ENCODE measurements around the gene SEPHS1. TPM values are rescaled to one million over a fixed set of nuclear protein-coding genes. Genes with fewer than 3 reads are reported as not detected.
A peak's percentile ranks its signal among the peaks of the same experiment; 100 is the strongest.
"Not testable (repeated sequence)": the region's sequence is repeated elsewhere in the genome, so short reads cannot be mapped to it uniquely, and the experiment has no call there.

Gene SEPHS1
- total RNA-seq, 1 donor from 2014 or later, result 127 TPM

DNA sequence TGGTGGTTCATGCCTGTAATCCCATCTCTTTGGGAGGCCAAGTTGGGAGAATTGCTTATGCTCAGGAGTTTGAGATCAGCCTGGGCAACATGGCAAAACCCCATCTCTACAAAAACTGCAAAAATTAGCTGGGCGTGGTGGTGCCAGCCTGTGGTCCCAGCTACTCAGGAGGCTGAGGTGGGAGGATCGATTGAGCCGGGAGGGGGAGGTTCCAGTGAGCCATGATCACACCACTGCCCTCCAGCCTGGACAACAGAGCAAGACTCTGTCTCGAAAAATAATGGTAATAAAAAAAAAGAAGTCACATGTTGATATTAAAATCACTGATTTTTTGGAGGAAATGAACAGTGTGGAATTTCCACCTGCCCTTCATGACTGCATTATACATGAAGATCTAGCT, 64.0 kb downstream of the SEPHS1 start:
- no peak overlapping the region for H3K27ac Mint-ChIP-seq
- no peak for DNase-seq (ENCODE audit: low spot score, unreplicated experiment)
- H3K4me3 Mint-ChIP-seq (ENCODE audit: low read depth), result no peak overlapping the region
- H3K9me3 Mint-ChIP-seq (ENCODE audit: low read depth), result no peaks in the 10 kb centered on the region
- TF ChIP-seq, protein P1, sequence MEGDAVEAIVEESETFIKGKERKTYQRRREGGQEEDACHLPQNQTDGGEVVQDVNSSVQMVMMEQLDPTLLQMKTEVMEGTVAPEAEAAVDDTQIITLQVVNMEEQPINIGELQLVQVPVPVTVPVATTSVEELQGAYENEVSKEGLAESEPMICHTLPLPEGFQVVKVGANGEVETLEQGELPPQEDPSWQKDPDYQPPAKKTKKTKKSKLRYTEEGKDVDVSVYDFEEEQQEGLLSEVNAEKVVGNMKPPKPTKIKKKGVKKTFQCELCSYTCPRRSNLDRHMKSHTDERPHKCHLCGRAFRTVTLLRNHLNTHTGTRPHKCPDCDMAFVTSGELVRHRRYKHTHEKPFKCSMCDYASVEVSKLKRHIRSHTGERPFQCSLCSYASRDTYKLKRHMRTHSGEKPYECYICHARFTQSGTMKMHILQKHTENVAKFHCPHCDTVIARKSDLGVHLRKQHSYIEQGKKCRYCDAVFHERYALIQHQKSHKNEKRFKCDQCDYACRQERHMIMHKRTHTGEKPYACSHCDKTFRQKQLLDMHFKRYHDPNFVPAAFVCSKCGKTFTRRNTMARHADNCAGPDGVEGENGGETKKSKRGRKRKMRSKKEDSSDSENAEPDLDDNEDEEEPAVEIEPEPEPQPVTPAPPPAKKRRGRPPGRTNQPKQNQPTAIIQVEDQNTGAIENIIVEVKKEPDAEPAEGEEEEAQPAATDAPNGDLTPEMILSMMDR (IDR thresholded peaks at IDR 0.05; ENCODE audit: unreplicated experiment), result no peak
- H3K36me3 Mint-ChIP-seq (ENCODE audit: insufficient read depth), result peaks cover 10% of the 10 kb centered on the region
- no peaks in the 10 kb centered on the region for H3K27me3 Mint-ChIP-seq
- peaks cover 4% of the 10 kb centered on the region for H3K4me1 Mint-ChIP-seq (ENCODE audit: low read depth)

DNA sequence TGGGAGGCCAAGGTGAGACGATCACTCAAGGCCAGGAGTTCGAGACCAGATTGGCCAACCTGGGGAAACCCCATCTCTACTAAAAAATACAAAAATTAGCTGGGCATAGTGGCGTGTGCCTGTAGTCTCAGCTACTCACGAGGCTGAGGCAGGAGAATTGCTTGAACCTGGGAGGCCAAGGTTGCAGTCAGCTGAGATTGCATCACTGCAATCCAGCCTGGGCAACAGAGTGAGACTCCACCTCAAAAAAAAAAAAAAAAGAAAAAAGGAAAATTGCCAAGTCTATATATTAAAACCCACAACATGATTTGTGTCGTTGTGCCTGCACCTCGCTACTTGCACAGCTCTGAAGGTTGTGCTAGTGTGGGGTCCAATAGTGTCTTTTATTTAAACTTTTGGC, 65.7 kb downstream of the SEPHS1 start:
- not testable (repeated sequence) for H3K36me3 Mint-ChIP-seq (ENCODE audit: insufficient read depth); H3K27ac Mint-ChIP-seq; H3K9me3 Mint-ChIP-seq (ENCODE audit: low read depth)

DNA sequence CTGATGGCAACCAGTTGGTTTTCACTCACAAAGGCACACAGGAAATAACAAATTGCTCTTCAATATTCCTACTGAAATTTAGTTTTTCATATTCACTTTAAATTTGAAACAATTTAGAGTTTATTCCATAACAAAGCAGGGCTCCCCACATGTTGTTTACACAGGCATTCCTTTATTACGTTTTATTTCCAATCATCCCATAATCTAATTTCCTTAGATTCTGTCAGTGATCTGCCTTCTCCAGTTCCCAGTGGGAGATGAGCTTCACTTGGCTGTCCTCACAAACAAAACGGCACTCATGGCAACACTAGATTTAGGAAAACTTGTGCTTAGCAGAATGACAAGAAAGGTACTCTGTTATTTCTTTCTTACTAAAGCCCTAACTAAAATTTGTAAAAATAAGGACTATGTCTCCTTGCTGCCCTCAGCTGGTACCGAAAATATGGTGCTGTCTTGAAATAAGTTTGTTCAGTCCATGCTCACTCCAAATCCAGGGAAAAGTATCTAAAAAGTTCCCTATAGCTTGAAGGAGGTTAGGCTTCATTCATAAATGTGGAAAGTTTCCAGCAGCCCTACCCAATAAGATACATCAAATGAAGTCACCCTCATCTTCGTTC, 71.2 kb downstream of the SEPHS1 start:
- Mint-ChIP-seq H3K27ac (peak overlapping the region; percentile 27), H3K4me1 (ENCODE audit: low read depth) (no peaks in the 10 kb centered on the region), H3K27me3 (no peaks in the 10 kb centered on the region), H3K36me3 (ENCODE audit: insufficient read depth) (peaks cover 4% of the 10 kb centered on the region), H3K4me3 (ENCODE audit: low read depth) (no peak overlapping the region), H3K9me3 (ENCODE audit: low read depth) (no peaks in the 10 kb centered on the region)
- DNase-seq (ENCODE audit: low spot score, unreplicated experiment), result no peak
- TF ChIP-seq, protein P1 (IDR thresholded peaks at IDR 0.05; ENCODE audit: unreplicated experiment), result no peak

More for the DNA sequence above, 65.7 kb downstream of the SEPHS1 start:
- not testable (repeated sequence) for H3K4me1 Mint-ChIP-seq (ENCODE audit: low read depth); DNase-seq (ENCODE audit: low spot score, unreplicated experiment); H3K27me3 Mint-ChIP-seq; H3K4me3 Mint-ChIP-seq (ENCODE audit: low read depth)

DNA sequence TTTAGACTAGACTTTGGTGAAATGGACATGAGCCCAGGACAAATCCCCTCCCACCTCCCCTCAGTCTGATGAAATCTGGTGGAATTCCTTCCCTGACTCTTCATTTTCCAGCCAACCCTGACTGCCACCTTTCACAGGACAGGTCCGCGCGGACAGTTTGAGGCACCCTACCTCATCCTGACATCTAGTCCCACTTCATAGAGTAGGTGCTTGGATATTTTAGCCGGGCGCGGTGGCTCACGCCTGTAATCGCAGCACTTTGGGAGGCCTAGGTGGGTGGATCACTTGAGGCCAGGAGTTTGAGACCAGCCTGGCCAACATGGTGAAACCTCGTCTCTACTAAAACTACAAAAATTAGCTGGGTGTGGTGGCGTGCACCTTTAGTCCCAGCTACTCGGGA, 71.9 kb downstream of the SEPHS1 start:
- not testable (repeated sequence) for H3K4me3 Mint-ChIP-seq (ENCODE audit: low read depth); H3K36me3 Mint-ChIP-seq (ENCODE audit: insufficient read depth); H3K9me3 Mint-ChIP-seq (ENCODE audit: low read depth); DNase-seq (ENCODE audit: low spot score, unreplicated experiment); H3K4me1 Mint-ChIP-seq (ENCODE audit: low read depth); H3K27me3 Mint-ChIP-seq; H3K27ac Mint-ChIP-seq

DNA sequence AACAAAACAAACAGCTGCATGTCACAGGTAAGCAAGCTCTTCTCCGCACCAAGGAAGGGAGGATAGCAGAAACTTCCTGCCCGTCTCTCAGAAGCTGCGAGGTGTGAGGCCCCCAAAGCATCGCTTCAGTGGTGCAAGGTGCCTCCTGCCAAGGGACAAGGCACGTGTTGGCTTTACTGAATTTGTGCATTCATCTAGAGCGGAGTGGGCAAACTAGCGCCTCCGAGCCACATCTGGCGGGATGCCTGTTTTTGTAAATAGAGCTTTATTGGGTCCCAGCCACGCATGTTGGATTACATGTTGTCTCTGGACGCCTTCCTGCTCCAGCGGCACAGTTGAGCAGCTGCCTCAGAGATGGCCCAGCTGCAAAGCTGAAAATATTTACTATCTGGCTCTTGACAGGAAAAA, 75.9 kb downstream of the SEPHS1 start:
- H3K27me3 Mint-ChIP-seq, result no peaks in the 10 kb centered on the region
- no peak overlapping the region for H3K4me3 Mint-ChIP-seq (ENCODE audit: low read depth)
- H3K4me1 Mint-ChIP-seq (ENCODE audit: low read depth), result peaks cover 8% of the 10 kb centered on the region
- peaks cover 2% of the 10 kb centered on the region for H3K36me3 Mint-ChIP-seq (ENCODE audit: insufficient read depth)
- H3K27ac Mint-ChIP-seq, result no peak overlapping the region
- no peak for DNase-seq (ENCODE audit: low spot score, unreplicated experiment)
- TF ChIP-seq, protein P1 (IDR thresholded peaks at IDR 0.05; ENCODE audit: unreplicated experiment), result no peak
- H3K9me3 Mint-ChIP-seq (ENCODE audit: low read depth), result no peaks in the 10 kb centered on the region

DNA sequence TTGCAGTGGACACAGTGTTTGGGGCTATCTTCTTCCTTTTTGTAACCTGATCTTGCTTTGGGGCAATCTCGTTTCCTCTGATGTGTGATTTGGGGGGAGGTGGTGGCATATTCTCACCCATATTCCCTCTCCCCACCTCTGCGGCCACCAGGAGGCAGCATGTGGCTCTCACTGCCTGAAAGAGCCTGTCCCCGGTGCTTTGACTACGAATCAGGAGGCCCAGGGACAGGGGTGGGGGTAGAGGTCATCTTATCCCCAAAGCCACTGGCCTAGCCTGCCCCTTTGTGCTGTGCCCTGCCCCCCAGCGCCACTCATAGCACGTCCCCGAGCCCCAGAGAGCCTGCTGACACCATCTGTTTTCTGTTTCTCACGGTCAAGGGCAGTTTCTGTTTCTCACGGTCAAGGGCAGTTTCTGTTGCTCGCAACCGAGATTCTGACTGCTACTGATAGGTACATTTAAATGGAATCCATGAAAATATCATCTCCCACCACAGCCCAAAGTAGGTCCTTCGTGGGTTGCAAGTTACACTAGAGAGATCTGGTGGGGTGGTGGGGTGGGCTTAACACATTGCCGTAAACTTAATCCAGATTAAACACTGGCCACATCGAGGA, 76.4 kb downstream of the SEPHS1 start:
- TF ChIP-seq, protein P1 (IDR thresholded peaks at IDR 0.05; ENCODE audit: unreplicated experiment), result peak; percentile 60
- peak; percentile 27 for DNase-seq (ENCODE audit: low spot score, unreplicated experiment)
- Mint-ChIP-seq H3K9me3 (ENCODE audit: low read depth) (no peaks in the 10 kb centered on the region), H3K27ac (peak overlapping the region; percentile 44), H3K27me3 (no peaks in the 10 kb centered on the region), H3K36me3 (ENCODE audit: insufficient read depth) (peaks cover under 1% of the 10 kb centered on the region), H3K4me1 (ENCODE audit: low read depth) (peaks cover 8% of the 10 kb centered on the region), H3K4me3 (ENCODE audit: low read depth) (no peak overlapping the region)

Measured in progenitor cell of endocrine pancreas (in vitro differentiated cells).